Neuronal stem cell (in vitro differentiated cells): ENCODE measurements around the gene NEDD9.

Source experiments
- DNase-seq: peaks from one replicate; pipeline ENCODE4 v3.0.0-alpha.2; 2013; ENCODE audit warnings: low spot score
- H2AFZ ChIP-seq: one replicate; pipeline ENCODE4 v1.6.1; 2013; ENCODE audit warnings: mild to moderate bottlenecking, low read length, inconsistent platforms
- H2AK5ac ChIP-seq: 2 replicates; pipeline ENCODE4 v1.6.1; 2013; ENCODE audit warnings: low read depth, mild to moderate bottlenecking, inconsistent platforms, low read length, moderate library complexity, mixed read lengths
- H2BK120ac ChIP-seq: 2 replicates; pipeline ENCODE4 v1.6.1; 2013; ENCODE audit warnings: low read depth, mild to moderate bottlenecking, inconsistent platforms, low read length, moderate library complexity, mixed read lengths
- H2BK12ac ChIP-seq: one replicate; pipeline ENCODE4 v1.6.1; 2013; ENCODE audit warnings: low read length, inconsistent platforms
- H2BK15ac ChIP-seq: 2 replicates; pipeline ENCODE4 v1.6.1; 2013; ENCODE audit warnings: mild to moderate bottlenecking, low read length, inconsistent platforms, mixed read lengths
- H2BK5ac ChIP-seq: one replicate; pipeline ENCODE4 v1.6.1; 2013; ENCODE audit warnings: inconsistent platforms, mild to moderate bottlenecking, low read length, moderate library complexity
- H3K14ac ChIP-seq: one replicate; pipeline ENCODE4 v1.6.1; 2013; ENCODE audit warnings: low read length, inconsistent platforms
- H3K18ac ChIP-seq: 2 replicates; pipeline ENCODE4 v1.6.1; 2013; ENCODE audit warnings: low read length, inconsistent platforms
- H3K23ac ChIP-seq: 2 replicates; pipeline ENCODE4 v1.6.1; 2013; ENCODE audit warnings: low read depth, mild to moderate bottlenecking, mixed read lengths, low read length, inconsistent platforms; ENCODE audit not compliant: poor library complexity
- H3K27ac ChIP-seq: replicated peaks from 3 replicates; pipeline ENCODE4 v1.5.1; 2013; ENCODE audit warnings: low read length, inconsistent platforms
- H3K27me3 ChIP-seq, 3 experiments: 2 replicates each; pipeline ENCODE4 v1.6.1; 2013; ENCODE audit warnings: low read length in 3 of 3, mild to moderate bottlenecking in 2 of 3, inconsistent platforms in 1 of 3, low read depth in 1 of 3, mixed read lengths in 1 of 3, moderate library complexity in 1 of 3; ENCODE audit not compliant: control insufficient read depth in 3 of 3, insufficient read depth in 3 of 3
- H3K36me3 ChIP-seq, 2 donors: replicated peaks in 1 of 2; 2 replicates each; pipeline ENCODE4 v1.6.1; 2013; ENCODE audit warnings: low read length in 2 of 2; ENCODE audit not compliant: control insufficient read depth in 2 of 2, insufficient read depth in 2 of 2
- H3K4ac ChIP-seq: 2 replicates; pipeline ENCODE4 v1.6.1; 2013; ENCODE audit warnings: inconsistent platforms, mild to moderate bottlenecking, low read length, moderate library complexity
- H3K4me1 ChIP-seq, 2 donors: 1 replicate in 1 of 2; 2 replicates in 1 of 2; pipeline ENCODE4 v1.6.1; 2013; ENCODE audit warnings: low read length in 2 of 2, low read depth in 1 of 2; ENCODE audit not compliant: control insufficient read depth in 2 of 2, insufficient read depth in 1 of 2
- H3K4me2 ChIP-seq: one replicate; pipeline ENCODE4 v1.6.1; 2013; ENCODE audit warnings: mild to moderate bottlenecking, low read length, inconsistent platforms; ENCODE audit not compliant: insufficient read depth, poor library complexity, severe bottlenecking
- H3K4me3 ChIP-seq, 2 donors: 2 replicates each; pipeline ENCODE4 v1.5.1; 2013; ENCODE audit warnings: low read length in 2 of 2, mild to moderate bottlenecking in 2 of 2, inconsistent platforms in 1 of 2, moderate library complexity in 1 of 2
- H3K79me1 ChIP-seq: one replicate; pipeline ENCODE4 v1.6.1; 2013; ENCODE audit warnings: low read depth, mild to moderate bottlenecking, inconsistent platforms, low read length, moderate library complexity
- H3K9ac ChIP-seq: one replicate; pipeline ENCODE4 v1.6.1; 2013; ENCODE audit warnings: mild to moderate bottlenecking, low read depth, low read length, inconsistent platforms; ENCODE audit not compliant: poor library complexity
- H3K9me3 ChIP-seq, 2 donors: replicated peaks in 1 of 2; 2 replicates each; pipeline versions ENCODE3 to v1.6.1; 2013; ENCODE audit warnings: low read length in 2 of 2, mild to moderate bottlenecking in 2 of 2, inconsistent platforms in 1 of 2, low read depth in 1 of 2, mixed read lengths in 1 of 2, moderate library complexity in 1 of 2; ENCODE audit not compliant: control insufficient read depth in 2 of 2, insufficient read depth in 1 of 2
- H4K8ac ChIP-seq: one replicate; pipeline ENCODE4 v1.6.1; 2013; ENCODE audit warnings: low read depth, mild to moderate bottlenecking, inconsistent platforms, low read length, moderate library complexity
- H4K91ac ChIP-seq: one replicate; pipeline ENCODE4 v1.6.1; 2013; ENCODE audit warnings: low read length, low read depth, mild to moderate bottlenecking, inconsistent platforms; ENCODE audit not compliant: poor library complexity
- WGBS, 2 donors: extraction: QIAGEN DNeasy Blood & Tissue Kit; methylation state at CpG; one replicate each; pipeline ENCODE4 v1.1.7; 2013; ENCODE audit warnings: missing lambda C conversion rate in 2 of 2, mixed read lengths in 1 of 2; ENCODE audit not compliant: insufficient read length in 2 of 2, insufficient replicate concordance in 1 of 2; ENCODE audit errors: extremely low coverage in 2 of 2; 5-methylcytosine and 5-hydroxymethylcytosine counted together

NEDD9 gene

GRCh38 chr6:11144393-11144851 lies 88.0 kb downstream of the NEDD9 start:
- DNase-seq: peak; percentile 58
- H3K27ac ChIP-seq: no peak overlapping the region

GRCh38 chr6:11143394-11144371 lies 88.8 kb downstream of the NEDD9 start:
- Histone ChIP-seq H3K4me3 (no peak overlapping the region), H3K23ac (no peak overlapping the region), H3K18ac (peak overlapping the region; percentile 4), H3K4ac (no peak overlapping the region), H2BK5ac (no peak overlapping the region), H3K9me3 (no peaks in the 10 kb centered on the region), H2BK12ac (no peak overlapping the region), H3K14ac (no peak overlapping the region), H2AFZ (no peak overlapping the region), H4K8ac (no peak overlapping the region), H2BK120ac (no peak overlapping the region), H3K79me1 (no peaks in the 10 kb centered on the region), H3K4me1 (peaks cover 0 to 2% of the 10 kb centered on the region in 2 donors), H3K9ac (no peak overlapping the region), H3K4me2 (no peak overlapping the region), H2BK15ac (no peak overlapping the region), H4K91ac (no peak overlapping the region), H3K27ac (no peak overlapping the region), H2AK5ac (no peak overlapping the region), H3K36me3 (no peaks in the 10 kb centered on the region), H3K27me3 (no peaks in the 10 kb centered on the region)
- WGBS, 2 donors: no CpG with 5 or more reads among the region's 10 CpGs
- DNase-seq: no peak

More at GRCh38 chr6:11144393-11144851, 88.0 kb downstream of the NEDD9 start:
- no peak overlapping the region for H3K4me3 ChIP-seq
- no peak overlapping the region for H2BK5ac ChIP-seq
- H2BK15ac ChIP-seq: no peak overlapping the region
- H3K9me3 ChIP-seq: no peaks in the 10 kb centered on the region
- H2BK12ac ChIP-seq: no peak overlapping the region
- H3K79me1 ChIP-seq: no peaks in the 10 kb centered on the region
- no peak overlapping the region for H3K4ac ChIP-seq
- peaks cover 0 to 2% of the 10 kb centered on the region in 2 donors for H3K4me1 ChIP-seq
- WGBS, 2 donors: no CpG with 5 or more reads among the region's 6 CpGs
- no peak overlapping the region for H3K4me2 ChIP-seq
- H3K23ac ChIP-seq: no peak overlapping the region
- H2AFZ ChIP-seq: no peak overlapping the region
- H3K27me3 ChIP-seq: no peaks in the 10 kb centered on the region
- H2AK5ac ChIP-seq: no peak overlapping the region
- no peak overlapping the region for H3K18ac ChIP-seq
- no peaks in the 10 kb centered on the region for H3K36me3 ChIP-seq
- H4K8ac ChIP-seq: no peak overlapping the region
- H3K9ac ChIP-seq: no peak overlapping the region
- H4K91ac ChIP-seq: no peak overlapping the region
- H2BK120ac ChIP-seq: no peak overlapping the region
- H3K14ac ChIP-seq: no peak overlapping the region

GRCh38 chr6:11142296-11143027 lies 90.0 kb downstream of the NEDD9 start:
- H3K36me3 ChIP-seq: no peaks in the 10 kb centered on the region
- H2BK120ac ChIP-seq: no peak overlapping the region
- peaks cover 0 to 2% of the 10 kb centered on the region in 2 donors for H3K4me1 ChIP-seq
- no peak overlapping the region for H3K4me2 ChIP-seq
- no peaks in the 10 kb centered on the region for H3K79me1 ChIP-seq
- no peak overlapping the region for H2BK5ac ChIP-seq
- H3K27me3 ChIP-seq: no peaks in the 10 kb centered on the region
- no peak overlapping the region for H4K91ac ChIP-seq
- H3K18ac ChIP-seq: no peak overlapping the region
- no peak overlapping the region for H3K27ac ChIP-seq
- WGBS, 2 donors: no CpG with 5 or more reads among the region's 8 CpGs
- no peak overlapping the region for H2AFZ ChIP-seq
- no peak for DNase-seq
- H2AK5ac ChIP-seq: no peak overlapping the region
- H2BK12ac ChIP-seq: no peak overlapping the region
- no peaks in the 10 kb centered on the region for H3K9me3 ChIP-seq
- no peak overlapping the region for H3K9ac ChIP-seq
- H2BK15ac ChIP-seq: no peak overlapping the region
- H3K23ac ChIP-seq: no peak overlapping the region
- no peak overlapping the region for H3K4me3 ChIP-seq
- H3K14ac ChIP-seq: no peak overlapping the region
- no peak overlapping the region for H4K8ac ChIP-seq
- H3K4ac ChIP-seq: no peak overlapping the region

- no peak overlapping the region for H3K4ac ChIP-seq
- H3K23ac ChIP-seq: no peak overlapping the region
- no peak overlapping the region for H4K91ac ChIP-seq
Observed at GRCh38 chr6:11141295-11141694, 91.2 kb downstream of the NEDD9 start.

More at GRCh38 chr6:11141295-11141694, 91.2 kb downstream of the NEDD9 start:
- Histone ChIP-seq H2BK12ac (no peak overlapping the region), H2AFZ (no peak overlapping the region), H3K79me1 (no peaks in the 10 kb centered on the region), H3K27me3 (no peaks in the 10 kb centered on the region), H3K9me3 (no peaks in the 10 kb centered on the region), H3K4me1 (peaks cover 0 to 2% of the 10 kb centered on the region in 2 donors), H3K4me3 (no peak overlapping the region), H2BK5ac (no peak overlapping the region), H2AK5ac (no peak overlapping the region), H2BK15ac (no peak overlapping the region), H3K18ac (no peak overlapping the region), H3K36me3 (peaks cover 0 to 3% of the 10 kb centered on the region in 2 donors), H3K4me2 (no peak overlapping the region), H3K9ac (no peak overlapping the region), H3K27ac (no peak overlapping the region), H2BK120ac (no peak overlapping the region), H4K8ac (no peak overlapping the region), H3K14ac (no peak overlapping the region)
- no CpG with 5 or more reads among the region's 3 CpGs for WGBS, 2 donors
- no peak for DNase-seq
